Keratinocyte (primary cell): ENCODE measurements around the gene LRRC4C. TPM values are rescaled to one million over a fixed set of nuclear protein-coding genes. Genes with fewer than 3 reads are reported as not detected.

Experiments used
- DNase-seq: peaks from one replicate; pipeline ENCODE4 v3.0.0-alpha.2; 2011; ENCODE audit warnings: low read depth, missing footprints, low spot score
- FAIRE-seq: peaks from 2 replicates; lab custom pipeline; 2011; peaks lifted over from hg19 to GRCh38; lab: Jason Lieb, UNC
- H2AFZ ChIP-seq: 2 replicates; pipeline ENCODE4 v1.6.0; 2012; ENCODE audit warnings: low read length, control low read depth, inconsistent platforms; ENCODE audit not compliant: control insufficient read depth
- H3K27ac ChIP-seq: 2 replicates; pipeline ENCODE4 v1.5.1; 2011; ENCODE audit warnings: low read length; ENCODE audit not compliant: control insufficient read depth, insufficient read depth
- H3K27me3 ChIP-seq: 3 replicates; pipeline ENCODE4 v1.6.0; 2011; ENCODE audit warnings: low read length; ENCODE audit not compliant: control insufficient read depth, insufficient read depth; ENCODE audit errors: extremely low read depth
- H3K36me3 ChIP-seq, 2 experiments: 2 replicates in 1 of 2; 3 replicates in 1 of 2; pipeline ENCODE4 v1.5.1; 2011; ENCODE audit warnings: low read length in 2 of 2, mild to moderate bottlenecking in 1 of 2; ENCODE audit not compliant: control insufficient read depth in 2 of 2, insufficient read depth in 2 of 2; ENCODE audit errors: extremely low read depth in 1 of 2
- H3K4me1 ChIP-seq: 3 replicates; pipeline ENCODE4 v1.5.1; 2011; ENCODE audit warnings: low read length; ENCODE audit not compliant: control insufficient read depth, insufficient read depth; ENCODE audit errors: extremely low read depth
- H3K4me2 ChIP-seq: 3 replicates; pipeline ENCODE4 v1.6.0; 2011; ENCODE audit warnings: low read depth, low read length; ENCODE audit not compliant: control insufficient read depth, insufficient read depth; ENCODE audit errors: extremely low read depth
- H3K4me3 ChIP-seq, 3 experiments: fragments of 200-600 bp in 1 of 3; sonication (generic) in 1 of 3; 2 replicates in 2 of 3; 3 replicates in 1 of 3; pipeline ENCODE4 v1.5.1; 2011 to 2016; ENCODE audit warnings: low read length in 3 of 3, mild to moderate bottlenecking in 3 of 3, control low read depth in 2 of 3, inconsistent platforms in 1 of 3, low read depth in 1 of 3, mixed read lengths in 1 of 3, mixed run types in 1 of 3, moderate library complexity in 1 of 3; ENCODE audit not compliant: control insufficient read depth in 2 of 3, insufficient read depth in 2 of 3; ENCODE audit errors: extremely low read depth in 1 of 3
- H3K79me2 ChIP-seq: 2 replicates; pipeline ENCODE4 v1.6.0; 2012; ENCODE audit warnings: low read length; ENCODE audit not compliant: control insufficient read depth, insufficient read depth
- H3K9ac ChIP-seq: 3 replicates; pipeline ENCODE4 v1.6.0; 2011; ENCODE audit warnings: low read length; ENCODE audit not compliant: control insufficient read depth, insufficient read depth; ENCODE audit errors: extremely low read depth
- H3K9me1 ChIP-seq: 3 replicates; pipeline ENCODE4 v1.6.0; 2011; ENCODE audit warnings: low read length; ENCODE audit not compliant: control insufficient read depth, insufficient read depth; ENCODE audit errors: extremely low read depth
- H3K9me3 ChIP-seq: 2 replicates; pipeline ENCODE4 v1.5.1; 2012; ENCODE audit warnings: low read depth, low read length; ENCODE audit not compliant: control insufficient read depth
- H4K20me1 ChIP-seq: 3 replicates; pipeline ENCODE4 v1.6.0; 2011; ENCODE audit warnings: low read length; ENCODE audit not compliant: control insufficient read depth, insufficient read depth; ENCODE audit errors: extremely low read depth
- EZH2 ChIP-seq: IDR thresholded peaks from one replicate; pipeline ENCODE4 v1.6.1; 2012; ENCODE audit warnings: inconsistent platforms, mild to moderate bottlenecking, low read length, moderate library complexity
- dilution Hi-C: fragments of 300-500 bp; cut with MboI; formaldehyde crosslinking; loops from one replicate; pipeline ENCODE4 v1.7.0; 2020; ENCODE audit warnings: low sequenced_read_pairs; ENCODE audit not compliant: extremely low pct_ligation_motif_present
- polyA plus RNA-seq, 5 experiments: library from polyadenylated mRNA; depleted of rRNA in 3 of 5; stranded (reverse) in 3 of 5; stranded (forward) in 1 of 5; unstranded in 1 of 5; fragments of >200 nt; gene quantifications; 1 replicate in 1 of 5; 2 replicates in 3 of 5; 3 replicates in 1 of 5; pipeline versions ENCODE4 v1.2.1 to v1.2.3, GENCODE V29; 2011 to 2012; ENCODE audit warnings: missing spikeins in 2 of 5, low read depth in 1 of 5, low replicate concordance in 1 of 5
- TF ChIP-seq, protein P1 (sequence below), 3 experiments: IDR thresholded peaks in 1 of 3; conservative IDR thresholded peaks in 1 of 3; optimal IDR thresholded peaks in 1 of 3; 2 replicates in 2 of 3; 3 replicates in 1 of 3; pipeline versions ENCODE3 to v1.5.1; 2011; ENCODE audit warnings: low read length in 3 of 3, mild to moderate bottlenecking in 3 of 3, moderate library complexity in 2 of 3, control low read depth in 1 of 3, inconsistent platforms in 1 of 3; ENCODE audit not compliant: insufficient read depth in 2 of 3; ENCODE audit errors: extremely low read depth in 1 of 3

LRRC4C gene
- polyA plus RNA-seq, 1 donor (not counting 4 experiments of a cell fraction or from before 2014, with no cell fraction given), result not detected

GRCh38 chr11:41405812-41406211, 53.6 kb downstream of the LRRC4C start:
- Histone ChIP-seq H3K4me2 (no peak overlapping the region), H3K27ac (no peak overlapping the region), H3K4me3 (no peak overlapping the region), H3K9me1 (no peaks in the 10 kb centered on the region), H3K9ac (no peak overlapping the region), H3K9me3 (no peaks in the 10 kb centered on the region), H2AFZ (no peak overlapping the region), H3K79me2 (no peaks in the 10 kb centered on the region), H3K27me3 (no peaks in the 10 kb centered on the region), H3K4me1 (no peaks in the 10 kb centered on the region), H3K36me3 (no peaks in the 10 kb centered on the region), H4K20me1 (no peaks in the 10 kb centered on the region)
- FAIRE-seq (no peak), DNase-seq (no peak)
- no peak for TF ChIP-seq EZH2
- TF ChIP-seq, protein P1, sequence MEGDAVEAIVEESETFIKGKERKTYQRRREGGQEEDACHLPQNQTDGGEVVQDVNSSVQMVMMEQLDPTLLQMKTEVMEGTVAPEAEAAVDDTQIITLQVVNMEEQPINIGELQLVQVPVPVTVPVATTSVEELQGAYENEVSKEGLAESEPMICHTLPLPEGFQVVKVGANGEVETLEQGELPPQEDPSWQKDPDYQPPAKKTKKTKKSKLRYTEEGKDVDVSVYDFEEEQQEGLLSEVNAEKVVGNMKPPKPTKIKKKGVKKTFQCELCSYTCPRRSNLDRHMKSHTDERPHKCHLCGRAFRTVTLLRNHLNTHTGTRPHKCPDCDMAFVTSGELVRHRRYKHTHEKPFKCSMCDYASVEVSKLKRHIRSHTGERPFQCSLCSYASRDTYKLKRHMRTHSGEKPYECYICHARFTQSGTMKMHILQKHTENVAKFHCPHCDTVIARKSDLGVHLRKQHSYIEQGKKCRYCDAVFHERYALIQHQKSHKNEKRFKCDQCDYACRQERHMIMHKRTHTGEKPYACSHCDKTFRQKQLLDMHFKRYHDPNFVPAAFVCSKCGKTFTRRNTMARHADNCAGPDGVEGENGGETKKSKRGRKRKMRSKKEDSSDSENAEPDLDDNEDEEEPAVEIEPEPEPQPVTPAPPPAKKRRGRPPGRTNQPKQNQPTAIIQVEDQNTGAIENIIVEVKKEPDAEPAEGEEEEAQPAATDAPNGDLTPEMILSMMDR (optimal IDR thresholded peaks at IDR 0.05 in 1 of 3, IDR thresholded peaks at IDR 0.05 in 1 of 3, conservative IDR thresholded peaks at IDR 0.05 in 1 of 3; ENCODE audit: extremely low read depth in 1 of 3, insufficient read depth in 2 of 3, low read length in 3 of 3), result no peak
- dilution Hi-C loops, result no loop called here

- H3K4me3 ChIP-seq, result no peak overlapping the region
- no peaks in the 10 kb centered on the region for H4K20me1 ChIP-seq
- no peaks in the 10 kb centered on the region for H3K79me2 ChIP-seq
- FAIRE-seq (no peak), DNase-seq (no peak)
- dilution Hi-C loops, result no loop called here
- H3K9me1 ChIP-seq, result no peaks in the 10 kb centered on the region
- H3K4me2 ChIP-seq, result no peak overlapping the region
- H3K27me3 ChIP-seq, result no peaks in the 10 kb centered on the region
- no peaks in the 10 kb centered on the region for H3K36me3 ChIP-seq
- TF ChIP-seq EZH2, result no peak
- TF ChIP-seq, protein P1 (optimal IDR thresholded peaks at IDR 0.05 in 1 of 3, IDR thresholded peaks at IDR 0.05 in 1 of 3, conservative IDR thresholded peaks at IDR 0.05 in 1 of 3; ENCODE audit: extremely low read depth in 1 of 3, insufficient read depth in 2 of 3, low read length in 3 of 3), result no peak
- no peaks in the 10 kb centered on the region for H3K9me3 ChIP-seq
- H3K27ac ChIP-seq, result no peak overlapping the region
- no peak overlapping the region for H2AFZ ChIP-seq
- H3K4me1 ChIP-seq, result no peaks in the 10 kb centered on the region
- H3K9ac ChIP-seq, result no peak overlapping the region
Observed at GRCh38 chr11:41404109-41404508, 55.3 kb downstream of the LRRC4C start.
